Hepatocyte (in vitro differentiated cells): ENCODE results near the gene REG1B. TPM values are rescaled to one million over a fixed set of nuclear protein-coding genes. Genes with fewer than 3 reads are reported as not detected.

Source experiments
- DNase-seq: peaks from one replicate; pipeline ENCODE4 v3.0.0-alpha.2; 2016; ENCODE audit warnings: low spot score
- H2AFZ ChIP-seq: fragments of 200-600 bp; sonication (generic); 2 replicates; pipeline ENCODE4 v1.6.0; 2016; ENCODE audit warnings: antibody characterized with exemption, mild to moderate bottlenecking
- H3K27ac ChIP-seq: fragments of 200-600 bp; sonication (generic); 2 replicates; pipeline ENCODE4 v1.5.1; 2016; ENCODE audit warnings: mild to moderate bottlenecking
- H3K27me3 ChIP-seq: fragments of 200-600 bp; sonication (generic); 2 replicates; pipeline ENCODE4 v1.6.1; 2016
- H3K36me3 ChIP-seq: fragments of 200-600 bp; sonication (generic); replicated peaks from 2 replicates; pipeline ENCODE4 v1.5.1; 2016; ENCODE audit warnings: low read depth; ENCODE audit not compliant: insufficient read depth
- H3K4me1 ChIP-seq: fragments of 200-600 bp; sonication (generic); 2 replicates; pipeline ENCODE4 v1.5.1; 2016; ENCODE audit warnings: mild to moderate bottlenecking, moderate library complexity; ENCODE audit not compliant: insufficient read depth
- H3K4me2 ChIP-seq: fragments of 200-600 bp; sonication (generic); 2 replicates; pipeline ENCODE4 v1.6.0; 2016
- H3K4me3 ChIP-seq: fragments of 200-600 bp; sonication (generic); 2 replicates; pipeline ENCODE4 v1.5.1; 2016; ENCODE audit warnings: mild to moderate bottlenecking
- H3K79me2 ChIP-seq: fragments of 200-600 bp; sonication (generic); 2 replicates; pipeline ENCODE4 v1.6.0; 2017; ENCODE audit warnings: mild to moderate bottlenecking
- H3K9me2 ChIP-seq: fragments of 200-600 bp; sonication (generic); replicated peaks from 2 replicates; pipeline ENCODE4 v1.6.0; 2017; ENCODE audit warnings: mild to moderate bottlenecking; ENCODE audit not compliant: insufficient read depth
- H3K9me3 ChIP-seq: fragments of 200-600 bp; sonication (generic); 2 replicates; pipeline ENCODE4 v1.5.1; 2016; ENCODE audit warnings: low read depth, mild to moderate bottlenecking
- H4K20me1 ChIP-seq: fragments of 200-600 bp; sonication (generic); 2 replicates; pipeline ENCODE4 v1.6.0; 2016; ENCODE audit warnings: mild to moderate bottlenecking; ENCODE audit not compliant: insufficient read depth, poor library complexity, severe bottlenecking
- CTCF ChIP-seq: fragments of 200-600 bp; sonication (generic); IDR thresholded peaks from 2 replicates; pipeline ENCODE4 v1.5.1; 2016; ENCODE audit warnings: antibody characterized with exemption, mild to moderate bottlenecking; ENCODE audit not compliant: poor library complexity
- EZH2 ChIP-seq: fragments of 200-600 bp; sonication (generic); IDR thresholded peaks from 2 replicates; pipeline ENCODE4 v1.6.1; 2016; ENCODE audit warnings: antibody characterized with exemption, mild to moderate bottlenecking, borderline replicate concordance
- EZH2phosphoT487 ChIP-seq: fragments of 200-600 bp; sonication (generic); IDR thresholded peaks from one replicate; pipeline ENCODE4 v1.6.1; 2018; ENCODE audit warnings: antibody characterized with exemption, mild to moderate bottlenecking, low read depth, moderate library complexity; ENCODE audit not compliant: unreplicated experiment, severe bottlenecking
- WGBS: methylation state at CpG from one replicate; pipeline ENCODE4 v1.1.6; 2016; ENCODE audit warnings: low lambda C conversion rate; ENCODE audit errors: missing lambda C conversion rate; 5-methylcytosine and 5-hydroxymethylcytosine counted together
- polyA plus RNA-seq: library from polyadenylated mRNA; unstranded; fragments of >200 nt; fragmentation: Nextera tagmentation; extraction: Ambion mirVana; gene quantifications from 2 replicates; pipeline ENCODE4 v1.2.1, GENCODE V29; 2016
- total RNA-seq: library from RNA; depleted of rRNA; stranded (reverse); fragments of >200 nt; gene quantifications from 2 replicates; pipeline ENCODE4 v1.2.3, GENCODE V29; 2014

The REG1B gene
- total and polyA plus RNA-seq, 2 experiments from 2014 or later = not detected

GRCh38 chr2:79114797-79115494 is 27.2 kb upstream of the REG1B start:
- Histone ChIP-seq H3K27ac (no peak overlapping the region), H4K20me1 (no peaks in the 10 kb centered on the region), H3K36me3 (no peaks in the 10 kb centered on the region), H3K27me3 (no peaks in the 10 kb centered on the region), H3K9me2 (no peaks in the 10 kb centered on the region), H3K4me2 (no peak overlapping the region), H3K4me1 (no peaks in the 10 kb centered on the region), H3K79me2 (no peaks in the 10 kb centered on the region), H2AFZ (no peak overlapping the region), H3K4me3 (no peak overlapping the region), H3K9me3 (no peaks in the 10 kb centered on the region)
- DNase-seq = no peak
- 86% methylated on average over 3 of the region's 3 CpGs for WGBS
- no peak for TF ChIP-seq EZH2phosphoT487
- TF ChIP-seq EZH2 = no peak
- TF ChIP-seq CTCF = no peak

GRCh38 chr2:79112269-79112668 is 24.5 kb upstream of the REG1B start:
- 82% methylated on average over 3 of the region's 3 CpGs for WGBS
- no peaks in the 10 kb centered on the region for H3K4me1 ChIP-seq
- no peaks in the 10 kb centered on the region for H3K9me2 ChIP-seq
- no peaks in the 10 kb centered on the region for H3K36me3 ChIP-seq
- no peaks in the 10 kb centered on the region for H3K9me3 ChIP-seq
- no peaks in the 10 kb centered on the region for H3K27me3 ChIP-seq
- no peak overlapping the region for H3K4me3 ChIP-seq
- no peak overlapping the region for H2AFZ ChIP-seq
- H3K79me2 ChIP-seq = no peaks in the 10 kb centered on the region
- no peak for TF ChIP-seq EZH2
- TF ChIP-seq EZH2phosphoT487 = no peak
- TF ChIP-seq CTCF = no peak
- H3K4me2 ChIP-seq = no peak overlapping the region
- no peak for DNase-seq
- no peaks in the 10 kb centered on the region for H4K20me1 ChIP-seq
- no peak overlapping the region for H3K27ac ChIP-seq

- Histone ChIP-seq H3K4me3 (no peak overlapping the region), H4K20me1 (no peaks in the 10 kb centered on the region), H3K36me3 (no peaks in the 10 kb centered on the region), H3K4me1 (no peaks in the 10 kb centered on the region), H2AFZ (no peak overlapping the region), H3K9me2 (no peaks in the 10 kb centered on the region), H3K79me2 (no peaks in the 10 kb centered on the region), H3K27ac (no peak overlapping the region), H3K27me3 (no peaks in the 10 kb centered on the region), H3K4me2 (no peak overlapping the region), H3K9me3 (no peaks in the 10 kb centered on the region)
- no peak for DNase-seq
- WGBS = 90% methylated on average over 2 of the region's 2 CpGs
- no peak for TF ChIP-seq CTCF
- TF ChIP-seq EZH2 = no peak
- no peak for TF ChIP-seq EZH2phosphoT487
These were observed 17.5 kb upstream of the REG1B start for GRCh38 chr2:79105259-79105658.
